RWPE1 (cell line): ENCODE data around the gene PRKRIP1.
"Not testable (repeated sequence)": the region's sequence is repeated elsewhere in the genome, so short reads cannot be mapped to it uniquely, and the experiment has no call there.

Experiments used
- CTCF ChIA-PET: fragments of 350-600 bp; sonication (Branson Sonifier 250); formaldehyde crosslinking; extraction: SDS; loops from one replicate; lab custom pipeline; 2021; lab: Yijun Ruan, JAX
- POLR2A ChIA-PET: fragments of 400-600 bp; formaldehyde crosslinking; extraction: SDS; loops from one replicate; lab custom pipeline; 2020; ENCODE audit warnings: antibody characterized with exemption; ENCODE audit not compliant: low non-redundant PET; lab: Yijun Ruan, JAX
- DNase-seq: peaks from one replicate; pipeline ENCODE4 v3.0.0; 2012; ENCODE audit warnings: low spot score
- H3K27ac ChIP-seq: fragments of 450-650 bp; 2 replicates; pipeline ENCODE4 v1.5.1; 2017
- TF ChIP-seq, protein P1 (sequence below): fragments of 450-650 bp; conservative IDR thresholded peaks from 2 replicates; pipeline ENCODE4 v1.5.1; 2017; ENCODE audit warnings: low read depth, mild to moderate bottlenecking

Gene PRKRIP1

GRCh38 chr7:102450242-102450641 lies 54.1 kb downstream of the PRKRIP1 start:
- H3K27ac ChIP-seq: peak overlapping the region; percentile 56; the same call in 1 of the 2 replicates
- POLR2A ChIA-PET: interaction anchor here (0.6 kb wide), 1 partner anchor 17 kb away, joined by 6 read pairs; no protein-coding TSS in a partner anchor
- TF ChIP-seq, protein P1, sequence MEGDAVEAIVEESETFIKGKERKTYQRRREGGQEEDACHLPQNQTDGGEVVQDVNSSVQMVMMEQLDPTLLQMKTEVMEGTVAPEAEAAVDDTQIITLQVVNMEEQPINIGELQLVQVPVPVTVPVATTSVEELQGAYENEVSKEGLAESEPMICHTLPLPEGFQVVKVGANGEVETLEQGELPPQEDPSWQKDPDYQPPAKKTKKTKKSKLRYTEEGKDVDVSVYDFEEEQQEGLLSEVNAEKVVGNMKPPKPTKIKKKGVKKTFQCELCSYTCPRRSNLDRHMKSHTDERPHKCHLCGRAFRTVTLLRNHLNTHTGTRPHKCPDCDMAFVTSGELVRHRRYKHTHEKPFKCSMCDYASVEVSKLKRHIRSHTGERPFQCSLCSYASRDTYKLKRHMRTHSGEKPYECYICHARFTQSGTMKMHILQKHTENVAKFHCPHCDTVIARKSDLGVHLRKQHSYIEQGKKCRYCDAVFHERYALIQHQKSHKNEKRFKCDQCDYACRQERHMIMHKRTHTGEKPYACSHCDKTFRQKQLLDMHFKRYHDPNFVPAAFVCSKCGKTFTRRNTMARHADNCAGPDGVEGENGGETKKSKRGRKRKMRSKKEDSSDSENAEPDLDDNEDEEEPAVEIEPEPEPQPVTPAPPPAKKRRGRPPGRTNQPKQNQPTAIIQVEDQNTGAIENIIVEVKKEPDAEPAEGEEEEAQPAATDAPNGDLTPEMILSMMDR: no peak
- DNase-seq: no peak
- CTCF ChIA-PET: interaction anchor here (0.6 to 0.7 kb wide), 3 partner anchors 13 to 51 kb away, joined by 4 to 8 read pairs (median 4); no protein-coding TSS in a partner anchor

- POLR2A ChIA-PET: interaction anchor here (0.5 kb wide), 1 partner anchor 9 kb away, joined by 3 read pairs; no protein-coding TSS in a partner anchor
- peak overlapping the region; percentile 56 for H3K27ac ChIP-seq
- DNase-seq: peak; percentile 77
- CTCF ChIA-PET: interaction anchor here (0.7 to 1.4 kb wide), 2 partner anchors 11 to 17 kb away, joined by 3 to 4 read pairs; no protein-coding TSS in a partner anchor
- TF ChIP-seq, protein P1: no peak
Observed at GRCh38 chr7:102451371-102452054, 55.4 kb downstream of the PRKRIP1 start.

- peak overlapping the region; percentile 56 for H3K27ac ChIP-seq
- POLR2A ChIA-PET: no interaction called here
- CTCF ChIA-PET: interaction anchor here (1.4 kb wide), 1 partner anchor 12 kb away, joined by 4 read pairs; no protein-coding TSS in a partner anchor
- DNase-seq: no peak
- TF ChIP-seq, protein P1: no peak
Observed at GRCh38 chr7:102452451-102452850, 56.3 kb downstream of the PRKRIP1 start.

DNA sequence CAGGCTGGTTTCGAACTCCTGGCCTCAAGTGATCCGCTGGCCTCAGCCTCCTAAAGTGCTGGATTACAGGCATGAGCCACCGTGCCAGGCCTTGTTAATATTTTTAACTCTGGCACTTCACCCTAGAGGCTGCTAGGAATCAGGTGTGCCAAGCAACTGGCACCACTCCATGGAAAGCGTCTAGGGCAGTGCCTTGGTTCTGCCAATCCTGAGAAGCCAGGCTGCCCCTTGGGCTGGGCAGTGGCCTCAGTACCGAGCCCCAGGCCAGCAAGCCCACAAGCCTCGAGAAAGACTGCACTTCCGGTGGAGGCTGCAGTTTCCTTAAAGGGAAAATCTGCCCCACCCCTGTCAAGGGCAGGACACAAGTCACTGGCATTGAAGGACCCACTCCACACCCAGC lies 57.2 kb downstream of the PRKRIP1 start:
- peak overlapping the region; percentile 34 for H3K27ac ChIP-seq
- ChIA-PET CTCF (no interaction called here), POLR2A (no interaction called here)
- TF ChIP-seq, protein P1: no peak
- no peak for DNase-seq

GRCh38 chr7:102454468-102454867 lies 58.3 kb downstream of the PRKRIP1 start:
- POLR2A ChIA-PET: interaction anchor here (0.6 kb wide), 1 partner anchor 18 kb away, joined by 6 read pairs; no protein-coding TSS in a partner anchor
- no peak for DNase-seq
- TF ChIP-seq, protein P1: no peak
- CTCF ChIA-PET: interaction anchor here (0.6 to 1.5 kb wide), 3 partner anchors 10 to 474 kb away, joined by 3 to 9 read pairs (median 3); no protein-coding TSS in a partner anchor
- H3K27ac ChIP-seq: peak overlapping the region; percentile 34

GRCh38 chr7:102454932-102455331 lies 58.8 kb downstream of the PRKRIP1 start:
- peak overlapping the region; percentile 34 for H3K27ac ChIP-seq
- POLR2A ChIA-PET, DNase-seq: not testable (repeated sequence)
- CTCF ChIA-PET: interaction anchor here (0.9 to 1.5 kb wide), 2 partner anchors 9 to 12 kb away, joined by 3 to 9 read pairs; no protein-coding TSS in a partner anchor
